Measurements from ENCODE around the gene RPRD1B.

The RPRD1B gene

GRCh38 chr20:38036366-38036765, 2.8 kb downstream of the RPRD1B start:
- no peak for DNase-seq (ENCODE audit: low read depth in 1 of 2, low spot score in 1 of 2)

GRCh38 chr20:38040276-38040675, 6.7 kb downstream of the RPRD1B start:
- DNase-seq (ENCODE audit: low read depth in 1 of 2, low spot score in 1 of 2): no peak

- peak in 1 of 2 donors; percentile 18 for DNase-seq (ENCODE audit: low read depth in 1 of 2, low spot score in 1 of 2)
Measured at GRCh38 chr20:38043512-38044300, 10.2 kb downstream of the RPRD1B start.

DNA sequence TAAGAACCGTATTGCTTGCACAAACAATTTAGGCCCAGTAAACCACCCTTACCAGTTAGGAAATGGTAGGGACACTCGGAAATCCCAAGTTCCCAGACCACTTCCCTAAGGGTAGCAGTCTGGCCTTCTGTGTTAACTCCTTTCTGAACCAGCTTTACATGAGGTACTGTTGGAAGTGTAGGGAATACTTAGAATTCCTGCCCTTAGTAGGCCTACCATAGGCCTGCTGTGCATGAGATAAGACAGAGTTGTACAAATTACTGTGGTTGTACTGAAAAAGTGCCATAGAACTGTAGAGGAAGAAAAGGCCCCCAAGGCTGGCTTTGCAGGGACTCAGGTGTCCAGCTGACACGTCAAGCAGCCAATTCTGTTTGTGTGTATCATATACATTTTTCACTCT, 11.1 kb downstream of the RPRD1B start:
- no peak for DNase-seq (ENCODE audit: low read depth in 1 of 2, low spot score in 1 of 2)

- no peak for DNase-seq (ENCODE audit: low read depth in 1 of 2, low spot score in 1 of 2)
Measured at GRCh38 chr20:38046572-38046971, 13.0 kb downstream of the RPRD1B start.

DNA sequence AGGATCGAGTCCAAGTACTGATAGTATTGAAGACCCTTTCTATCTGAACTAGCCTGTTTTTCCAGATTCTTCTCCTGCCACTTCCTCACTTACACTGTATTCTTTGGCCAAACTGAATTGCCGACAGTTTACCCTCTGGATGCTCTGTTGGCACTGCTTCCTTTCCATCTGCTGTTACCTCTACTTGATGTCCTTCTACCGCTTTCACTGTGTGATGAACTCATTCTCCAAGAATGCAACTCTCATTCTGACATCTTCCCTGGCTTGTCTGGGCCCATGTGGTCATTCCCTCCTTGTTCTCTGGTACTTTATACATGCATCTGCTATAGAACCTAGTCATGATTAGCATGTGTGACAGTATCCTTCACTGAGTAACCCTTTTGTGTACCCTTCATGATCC, 16.3 kb downstream of the RPRD1B start:
- DNase-seq (ENCODE audit: low read depth in 1 of 2, low spot score in 1 of 2): no peak

DNA sequence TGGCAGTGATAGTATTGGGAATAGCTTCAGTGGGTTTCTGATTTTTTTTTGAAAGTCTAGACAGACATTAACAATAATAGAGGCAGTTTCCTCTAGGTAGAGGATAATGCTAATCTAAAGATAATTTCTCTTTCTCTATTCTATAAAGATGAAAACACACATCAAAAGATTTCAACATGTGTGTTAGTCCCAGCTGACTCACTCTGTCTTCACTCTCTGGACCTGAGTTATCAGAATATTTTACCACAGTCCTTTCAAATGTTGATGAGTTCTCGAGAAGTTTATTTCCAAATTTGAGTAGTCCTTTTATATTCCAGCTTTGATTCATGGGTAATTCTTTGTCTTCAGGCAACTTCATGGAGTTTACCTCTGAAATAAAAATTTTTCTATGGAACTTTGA, 17.1 kb downstream of the RPRD1B start:
- no peak for DNase-seq (ENCODE audit: low read depth in 1 of 2, low spot score in 1 of 2)

DNA sequence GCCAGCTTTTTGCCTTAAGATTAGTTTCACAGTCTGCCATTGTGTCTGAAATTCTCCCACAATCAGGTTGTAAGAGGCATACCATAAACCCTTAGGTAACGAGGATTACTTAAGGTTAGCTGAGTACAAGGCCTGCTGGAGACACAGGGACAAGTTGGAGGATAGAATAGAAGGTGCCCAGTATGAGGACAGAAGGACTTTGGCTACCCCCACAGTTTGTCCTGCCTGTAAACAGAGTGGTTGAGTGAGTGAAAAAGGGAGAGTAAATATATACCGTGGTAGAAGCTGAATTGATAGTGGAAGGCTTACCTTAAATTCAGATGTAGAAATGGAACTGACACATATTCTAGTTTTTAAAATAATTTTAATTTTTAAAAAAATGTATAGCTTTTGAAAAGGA, 19.3 kb downstream of the RPRD1B start:
- DNase-seq (ENCODE audit: low read depth in 1 of 2, low spot score in 1 of 2): no peak

- DNase-seq (ENCODE audit: low read depth in 1 of 2, low spot score in 1 of 2): no peak
Measured at GRCh38 chr20:38054647-38055046, 21.1 kb downstream of the RPRD1B start.

- DNase-seq (ENCODE audit: low read depth in 1 of 2, low spot score in 1 of 2): no peak
Measured at GRCh38 chr20:38055294-38055693, 21.7 kb downstream of the RPRD1B start.

DNA sequence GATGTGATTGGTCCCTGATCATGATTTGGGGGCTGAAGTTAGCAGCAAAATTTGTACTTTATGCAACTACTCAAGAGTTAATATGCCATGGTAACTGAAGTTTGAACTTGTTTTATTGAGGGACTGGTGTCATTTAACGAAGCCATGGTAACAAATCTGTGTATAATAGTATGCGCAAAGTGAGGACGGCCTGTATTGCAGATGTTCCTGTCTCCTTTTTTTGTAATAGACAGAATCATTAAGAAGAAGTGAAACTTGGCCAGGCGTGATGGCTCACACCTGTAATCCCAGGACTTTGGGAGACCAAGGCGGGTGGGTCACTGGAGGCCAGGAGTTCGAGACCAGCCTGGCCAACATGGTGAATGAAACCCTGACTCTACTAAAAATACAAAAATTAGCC, 22.3 kb downstream of the RPRD1B start:
- DNase-seq (ENCODE audit: low read depth in 1 of 2, low spot score in 1 of 2): no peak

DNA sequence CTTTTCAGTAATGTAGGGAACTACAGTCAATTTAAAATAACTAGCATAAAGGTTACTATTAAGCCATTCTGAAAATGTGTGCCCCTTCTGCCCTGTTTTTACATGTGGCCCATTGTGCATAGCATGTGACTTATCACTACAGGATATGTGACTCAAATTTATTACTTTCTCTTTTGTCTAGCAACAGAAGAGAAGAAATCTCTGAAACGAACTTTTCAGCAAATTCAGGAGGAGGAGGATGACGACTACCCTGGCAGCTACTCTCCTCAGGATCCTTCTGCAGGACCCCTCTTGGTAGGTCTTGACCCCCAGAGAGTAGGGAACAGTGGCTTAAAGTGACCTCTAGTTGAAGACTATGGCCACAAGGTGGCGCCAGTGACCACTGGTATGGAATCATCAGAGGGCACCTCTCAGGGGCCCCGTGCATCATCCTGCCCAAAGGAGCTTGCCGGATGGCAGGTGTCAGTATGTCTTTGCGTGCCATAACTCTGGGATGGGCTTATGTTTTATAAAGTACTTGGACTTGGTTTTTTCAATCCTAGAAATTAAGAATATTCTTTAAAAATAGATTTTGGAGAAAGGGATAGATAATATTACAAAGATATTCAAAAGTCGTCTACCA, 23.9 kb downstream of the RPRD1B start:
- DNase-seq (ENCODE audit: low read depth in 1 of 2, low spot score in 1 of 2): peak; percentile 50 to 53

DNA sequence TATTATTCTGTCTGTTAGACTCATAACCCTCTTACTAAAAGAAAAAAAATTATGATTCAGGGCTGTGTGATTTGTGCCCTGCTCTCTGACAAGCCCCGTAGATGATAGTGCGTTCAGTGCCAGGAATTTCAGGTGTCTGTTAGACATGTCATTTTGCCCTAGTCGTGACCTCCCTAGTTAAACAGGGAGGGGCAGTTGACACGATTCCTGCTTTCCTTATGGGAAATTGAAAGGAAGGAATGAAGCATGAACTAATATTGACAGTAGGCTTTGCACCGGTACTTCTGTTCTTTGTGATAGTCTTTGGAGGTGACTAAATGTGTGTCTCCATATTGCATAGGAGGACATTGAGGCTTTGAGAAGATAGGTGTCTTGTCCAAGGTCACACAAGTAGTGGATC, 26.3 kb downstream of the RPRD1B start:
- no peak for DNase-seq (ENCODE audit: low read depth in 1 of 2, low spot score in 1 of 2)

GRCh38 chr20:38060536-38060935, 27.0 kb downstream of the RPRD1B start:
- no peak for DNase-seq (ENCODE audit: low read depth in 1 of 2, low spot score in 1 of 2)

GRCh38 chr20:38061109-38061508, 27.6 kb downstream of the RPRD1B start:
- no peak for DNase-seq (ENCODE audit: low read depth in 1 of 2, low spot score in 1 of 2)

DNA sequence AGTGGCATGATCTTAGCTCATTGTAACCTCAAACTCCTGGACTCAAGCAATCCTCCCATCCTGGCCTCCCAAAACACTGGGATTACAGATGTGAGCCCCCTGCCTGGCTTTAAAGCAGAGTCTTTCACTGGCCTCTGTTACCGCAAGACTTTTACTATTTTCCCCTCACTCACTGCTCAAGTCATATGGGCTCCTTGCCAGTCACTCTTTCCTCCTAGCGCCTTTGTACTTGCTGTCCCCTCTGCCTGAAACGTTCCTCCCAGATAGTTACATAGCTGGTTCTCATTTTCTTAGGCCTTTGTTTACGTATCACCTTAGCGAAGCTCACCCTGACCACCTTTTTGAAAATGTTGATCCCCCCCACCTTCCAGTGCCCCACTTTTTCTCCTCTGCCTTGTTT, 29.3 kb downstream of the RPRD1B start:
- DNase-seq (ENCODE audit: low read depth in 1 of 2, low spot score in 1 of 2): no peak

DNA sequence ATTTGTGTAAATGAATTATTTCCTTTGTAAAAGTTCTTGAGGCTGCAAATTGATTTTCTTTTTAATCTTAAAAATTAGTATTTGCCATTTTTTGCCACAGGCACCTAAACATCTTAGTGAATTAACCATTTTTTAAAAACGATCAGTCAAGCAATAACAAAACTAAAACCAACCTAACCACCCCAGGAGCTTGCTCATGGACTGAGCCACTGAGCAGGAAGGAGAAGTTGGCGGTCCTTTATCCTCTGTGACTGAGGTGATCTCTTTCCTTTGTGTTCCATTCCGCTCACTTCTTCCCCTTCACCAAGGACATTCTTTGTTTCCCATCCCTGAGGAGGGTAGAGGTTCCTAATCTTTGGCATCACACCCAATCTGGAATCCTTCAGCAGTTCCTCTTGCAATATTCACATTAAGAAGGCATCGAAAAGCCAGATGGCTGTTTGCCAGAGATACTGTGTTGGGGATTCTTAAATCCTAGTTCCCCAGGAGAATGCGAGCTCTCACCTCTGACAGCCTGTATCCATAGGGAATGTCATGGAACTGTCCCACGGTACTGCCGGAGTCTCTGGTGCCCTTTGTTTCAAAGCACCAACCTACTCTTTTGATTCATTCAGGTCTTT, 30.5 kb downstream of the RPRD1B start:
- DNase-seq (ENCODE audit: low read depth in 1 of 2, low spot score in 1 of 2): no peak

DNA sequence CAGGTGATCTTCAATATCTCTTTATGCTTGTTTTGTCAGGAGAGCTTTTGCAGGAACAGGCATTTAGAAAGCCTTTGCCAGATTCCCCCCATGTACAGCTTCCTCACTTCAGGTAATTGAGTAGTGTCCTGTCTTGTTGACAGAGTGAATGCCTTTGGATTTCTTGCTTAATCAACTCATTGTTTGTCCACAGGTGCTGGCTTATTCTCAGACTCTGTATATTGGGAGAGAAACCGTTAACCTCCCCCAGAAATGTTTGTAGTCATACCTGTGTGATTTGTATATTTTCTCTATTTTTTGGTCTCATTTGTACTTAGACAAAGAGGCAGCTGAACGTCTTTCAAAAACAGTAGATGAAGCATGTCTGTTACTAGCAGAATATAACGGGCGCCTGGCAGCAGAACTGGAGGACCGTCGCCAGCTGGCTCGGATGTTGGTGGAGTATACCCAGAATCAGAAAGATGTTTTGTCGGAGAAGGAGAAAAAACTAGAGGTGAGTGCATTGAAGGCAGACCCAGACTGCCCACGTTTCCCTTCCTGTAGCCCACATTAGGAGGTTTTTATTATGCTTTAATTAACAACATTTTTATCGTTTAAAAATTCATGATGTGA, 32.3 kb downstream of the RPRD1B start:
- DNase-seq (ENCODE audit: low read depth in 1 of 2, low spot score in 1 of 2): no peak

DNA sequence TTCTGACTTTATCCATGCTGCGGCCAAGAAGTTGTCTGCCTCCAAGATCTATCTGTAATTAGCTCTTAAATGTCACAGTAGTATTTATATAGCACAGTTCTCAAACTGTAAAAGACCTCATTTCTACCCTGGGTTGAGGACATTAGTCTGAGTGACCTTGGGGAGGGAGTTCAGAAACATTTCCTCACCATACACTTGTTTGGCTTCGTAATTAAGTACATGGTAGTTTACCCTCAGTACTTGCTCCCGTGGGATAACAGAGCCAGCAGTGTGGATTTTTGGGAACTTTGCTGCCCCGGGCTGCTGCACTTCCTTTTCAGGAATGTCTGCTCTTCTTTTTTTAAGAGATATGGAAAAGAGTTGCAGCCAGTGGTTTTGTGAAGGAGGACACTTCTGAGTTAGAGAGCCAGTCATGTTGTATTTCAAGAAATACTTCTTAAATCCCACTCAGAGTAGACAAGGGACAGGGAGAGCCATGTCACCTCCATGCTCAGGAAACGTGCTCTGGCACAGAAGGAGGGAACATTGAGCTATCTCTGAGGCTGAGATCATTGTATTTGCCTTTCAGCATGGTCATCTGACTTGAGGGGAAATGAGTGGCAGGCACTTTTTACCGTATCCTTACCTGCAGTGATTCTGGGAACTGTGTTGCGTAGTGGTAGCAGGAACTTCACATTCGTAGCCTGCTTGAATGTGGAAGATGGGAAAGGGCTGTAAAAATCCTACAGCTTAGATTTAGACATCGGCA, 33.6 kb downstream of the RPRD1B start:
- no peak for DNase-seq (ENCODE audit: low read depth in 1 of 2, low spot score in 1 of 2)

GRCh38 chr20:38067717-38068365, 34.3 kb downstream of the RPRD1B start:
- DNase-seq (ENCODE audit: low read depth in 1 of 2, low spot score in 1 of 2): no peak

- no peak for DNase-seq (ENCODE audit: low read depth in 1 of 2, low spot score in 1 of 2)
Measured at GRCh38 chr20:38072898-38073297, 39.4 kb downstream of the RPRD1B start.
